Esophagus squamous epithelium (tissue), 4 donors: ENCODE results near the gene FAM168A.

Experiments
- POLR2A ChIP-seq, 4 donors: fragments of 450-650 bp; IDR thresholded peaks; one replicate each; pipeline ENCODE4 v1.6.1; 2017; ENCODE audit warnings: antibody characterized with exemption in 4 of 4, mild to moderate bottlenecking in 4 of 4, moderate library complexity in 3 of 4
- TF ChIP-seq, protein P1 (sequence below), 6 experiments: fragments of 450-650 bp in 4 of 6; fragments of 200-600 bp in 2 of 6; sonication (generic) in 2 of 6; IDR thresholded peaks; one replicate each; pipeline ENCODE4 v1.5.1; 2016 to 2019; ENCODE audit warnings: antibody characterized with exemption in 6 of 6, mild to moderate bottlenecking in 4 of 6, moderate library complexity in 4 of 6

DNA sequence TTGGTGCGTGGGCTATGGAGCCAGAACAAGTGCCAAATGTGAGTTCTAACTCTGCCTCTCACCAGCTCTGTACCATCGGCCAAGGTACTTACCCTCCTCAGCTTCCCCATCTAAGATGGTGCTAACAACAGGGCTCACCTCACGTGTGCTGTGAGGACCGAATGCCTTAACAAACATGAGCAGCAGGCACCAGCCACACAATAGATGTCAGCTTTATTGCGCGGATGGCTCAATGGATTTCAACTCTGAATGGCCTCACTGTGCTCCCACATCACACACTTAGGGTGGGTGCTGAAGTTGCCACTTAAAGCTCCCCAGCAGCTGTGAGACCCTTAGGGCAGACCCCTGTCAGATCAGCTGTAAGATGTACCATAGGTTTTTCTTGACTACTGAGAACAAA lies 197.6 kb downstream of the FAM168A start:
- TF ChIP-seq, protein P1, sequence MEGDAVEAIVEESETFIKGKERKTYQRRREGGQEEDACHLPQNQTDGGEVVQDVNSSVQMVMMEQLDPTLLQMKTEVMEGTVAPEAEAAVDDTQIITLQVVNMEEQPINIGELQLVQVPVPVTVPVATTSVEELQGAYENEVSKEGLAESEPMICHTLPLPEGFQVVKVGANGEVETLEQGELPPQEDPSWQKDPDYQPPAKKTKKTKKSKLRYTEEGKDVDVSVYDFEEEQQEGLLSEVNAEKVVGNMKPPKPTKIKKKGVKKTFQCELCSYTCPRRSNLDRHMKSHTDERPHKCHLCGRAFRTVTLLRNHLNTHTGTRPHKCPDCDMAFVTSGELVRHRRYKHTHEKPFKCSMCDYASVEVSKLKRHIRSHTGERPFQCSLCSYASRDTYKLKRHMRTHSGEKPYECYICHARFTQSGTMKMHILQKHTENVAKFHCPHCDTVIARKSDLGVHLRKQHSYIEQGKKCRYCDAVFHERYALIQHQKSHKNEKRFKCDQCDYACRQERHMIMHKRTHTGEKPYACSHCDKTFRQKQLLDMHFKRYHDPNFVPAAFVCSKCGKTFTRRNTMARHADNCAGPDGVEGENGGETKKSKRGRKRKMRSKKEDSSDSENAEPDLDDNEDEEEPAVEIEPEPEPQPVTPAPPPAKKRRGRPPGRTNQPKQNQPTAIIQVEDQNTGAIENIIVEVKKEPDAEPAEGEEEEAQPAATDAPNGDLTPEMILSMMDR (IDR thresholded peaks at IDR 0.05): no peak
- no peak for TF ChIP-seq POLR2A (IDR thresholded peaks at IDR 0.05)
